ENCODE data around the gene OGFRL1.

The OGFRL1 gene

GRCh38 chr6:71287038-71287437 lies 1.6 kb upstream of the OGFRL1 start:
- no peak for DNase-seq

GRCh38 chr6:71287926-71288227 lies 734 bp upstream of the OGFRL1 start:
- no peak for DNase-seq

- no peak for DNase-seq
These were observed 609 bp downstream of the OGFRL1 start for GRCh38 chr6:71289039-71289801.

- no peak for DNase-seq
These were observed 1.2 kb downstream of the OGFRL1 start for GRCh38 chr6:71289802-71290175.

- no peak for DNase-seq
These were observed 2.0 kb downstream of the OGFRL1 start for GRCh38 chr6:71290611-71291010.

- DNase-seq, result no peak
These were observed 3.4 kb downstream of the OGFRL1 start for GRCh38 chr6:71292001-71292400.

GRCh38 chr6:71294121-71294523 lies 5.5 kb downstream of the OGFRL1 start:
- DNase-seq, result peak; percentile 67

- DNase-seq, result no peak
These were observed 9.8 kb downstream of the OGFRL1 start for GRCh38 chr6:71298459-71298858.

- no peak for DNase-seq
These were observed 11.2 kb downstream of the OGFRL1 start for GRCh38 chr6:71299541-71300470.

- no peak for DNase-seq
These were observed 12.1 kb downstream of the OGFRL1 start for GRCh38 chr6:71300561-71301168.

GRCh38 chr6:71301546-71301945 lies 12.9 kb downstream of the OGFRL1 start:
- no peak for DNase-seq

GRCh38 chr6:71309656-71310055 lies 21.0 kb downstream of the OGFRL1 start:
- no peak for DNase-seq

- DNase-seq, result no peak
These were observed 21.6 kb downstream of the OGFRL1 start for GRCh38 chr6:71310261-71310660.

- no peak for DNase-seq
These were observed 23.5 kb downstream of the OGFRL1 start for GRCh38 chr6:71312089-71312488.

- no peak for DNase-seq
These were observed 28.8 kb downstream of the OGFRL1 start for GRCh38 chr6:71317441-71317840.

- no peak for DNase-seq
These were observed 31.4 kb downstream of the OGFRL1 start for GRCh38 chr6:71320041-71320440.

- no peak for DNase-seq
These were observed 32.7 kb downstream of the OGFRL1 start for GRCh38 chr6:71321314-71321713.

GRCh38 chr6:71324194-71324785 lies 35.7 kb downstream of the OGFRL1 start:
- DNase-seq, result no peak

GRCh38 chr6:71326611-71327010 lies 38.0 kb downstream of the OGFRL1 start:
- no peak for DNase-seq

- DNase-seq, result no peak
These were observed 41.9 kb downstream of the OGFRL1 start for GRCh38 chr6:71330501-71330900.

GRCh38 chr6:71332012-71332411 lies 43.4 kb downstream of the OGFRL1 start:
- no peak for DNase-seq

- no peak for DNase-seq
These were observed 44.4 kb downstream of the OGFRL1 start for GRCh38 chr6:71333050-71333449.

- peak; percentile 88 for DNase-seq
These were observed 45.1 kb downstream of the OGFRL1 start for GRCh38 chr6:71333697-71334096.
